HG02610 (cell line): ENCODE measurements around the gene NUTM2A.
"Not testable (repeated sequence)": the region's sequence is repeated elsewhere in the genome, so short reads cannot be mapped to it uniquely, and the experiment has no call there.

Experiments
- ATAC-seq: cut with Tn5 transposase; IDR thresholded peaks from one replicate; pipeline ENCODE4 v1.9.1; 2021; ENCODE audit warnings: mild to moderate bottlenecking, moderate library complexity; ENCODE audit not compliant: unreplicated experiment

NUTM2A gene

DNA sequence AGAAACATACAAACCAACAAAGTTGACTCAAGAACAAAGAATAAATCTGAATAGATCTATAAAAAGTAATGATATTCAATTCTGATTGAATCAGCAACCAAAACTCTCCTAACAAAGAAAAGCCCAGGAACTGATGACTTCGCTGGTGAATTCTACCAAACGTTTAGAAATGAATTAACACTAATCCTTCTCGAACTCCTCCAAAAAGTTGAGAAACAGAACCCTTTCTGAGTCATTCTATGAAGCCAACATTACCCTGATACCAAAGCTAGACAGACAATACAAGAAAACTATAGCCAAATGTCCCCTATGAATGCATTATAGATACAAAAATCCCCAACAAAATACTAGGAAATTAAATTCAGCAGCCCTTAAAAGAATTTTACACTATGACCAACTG, 16.9 kb downstream of the NUTM2A start:
- ATAC-seq: not testable (repeated sequence)

DNA sequence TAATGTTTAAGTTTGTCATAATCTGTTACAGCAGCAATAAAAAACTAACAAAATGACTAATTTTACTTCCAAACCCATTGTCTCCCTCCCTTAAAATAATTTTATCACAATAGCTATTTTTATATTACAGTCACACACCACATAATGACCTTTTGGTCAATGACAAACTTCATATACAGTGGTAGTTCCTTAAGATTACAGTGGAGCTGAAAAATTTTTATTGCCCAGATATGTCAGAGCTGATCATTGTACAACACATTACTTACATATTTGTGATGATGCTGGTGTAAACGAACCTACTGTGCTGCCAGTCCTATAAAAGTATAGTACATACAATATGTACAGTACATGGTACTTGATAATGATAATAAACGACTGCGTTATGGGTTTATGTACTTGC, 22.1 kb downstream of the NUTM2A start:
- not testable (repeated sequence) for ATAC-seq

DNA sequence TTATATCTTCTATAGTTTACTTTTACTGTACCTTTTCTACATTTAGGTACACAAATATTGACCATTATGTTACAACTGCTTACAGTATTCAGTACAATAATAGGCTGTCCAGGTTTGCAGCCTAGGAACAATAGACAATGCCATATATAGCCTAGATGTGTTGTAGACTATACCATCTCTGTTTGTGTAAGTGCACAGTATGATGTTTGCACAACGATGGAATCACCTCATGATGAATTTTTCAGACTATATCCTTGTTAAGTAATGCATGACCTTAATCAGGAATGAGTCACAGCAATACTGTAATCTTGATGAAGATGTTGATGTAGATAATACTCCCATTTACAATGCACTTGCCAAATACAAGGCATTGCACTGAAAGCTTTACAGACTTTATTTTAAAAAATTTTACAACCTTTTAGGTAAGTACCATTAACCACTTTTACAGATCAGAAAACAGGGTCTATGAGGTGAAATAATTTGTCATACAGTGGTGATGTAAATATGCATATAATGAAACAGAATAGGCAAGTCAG, 23.6 kb downstream of the NUTM2A start:
- not testable (repeated sequence) for ATAC-seq

GRCh38 chr10:87280749-87281392, 55.6 kb downstream of the NUTM2A start:
- ATAC-seq: not testable (repeated sequence)
